Stimulated activated CD8-positive, alpha-beta memory T cell treated with anti-CD3 and anti-CD28 coated beads, Interleukin-4, amount 100 ng/mL, for 1 hour (primary cell): ENCODE results near the gene VSTM4.

ENCODE experiments used
- DNase-seq, 2 donors: peaks; one replicate each; pipeline ENCODE4 v3.0.0-alpha.2; 2020; ENCODE audit warnings: low read depth in 2 of 2, low spot score in 1 of 2

Gene VSTM4

DNA sequence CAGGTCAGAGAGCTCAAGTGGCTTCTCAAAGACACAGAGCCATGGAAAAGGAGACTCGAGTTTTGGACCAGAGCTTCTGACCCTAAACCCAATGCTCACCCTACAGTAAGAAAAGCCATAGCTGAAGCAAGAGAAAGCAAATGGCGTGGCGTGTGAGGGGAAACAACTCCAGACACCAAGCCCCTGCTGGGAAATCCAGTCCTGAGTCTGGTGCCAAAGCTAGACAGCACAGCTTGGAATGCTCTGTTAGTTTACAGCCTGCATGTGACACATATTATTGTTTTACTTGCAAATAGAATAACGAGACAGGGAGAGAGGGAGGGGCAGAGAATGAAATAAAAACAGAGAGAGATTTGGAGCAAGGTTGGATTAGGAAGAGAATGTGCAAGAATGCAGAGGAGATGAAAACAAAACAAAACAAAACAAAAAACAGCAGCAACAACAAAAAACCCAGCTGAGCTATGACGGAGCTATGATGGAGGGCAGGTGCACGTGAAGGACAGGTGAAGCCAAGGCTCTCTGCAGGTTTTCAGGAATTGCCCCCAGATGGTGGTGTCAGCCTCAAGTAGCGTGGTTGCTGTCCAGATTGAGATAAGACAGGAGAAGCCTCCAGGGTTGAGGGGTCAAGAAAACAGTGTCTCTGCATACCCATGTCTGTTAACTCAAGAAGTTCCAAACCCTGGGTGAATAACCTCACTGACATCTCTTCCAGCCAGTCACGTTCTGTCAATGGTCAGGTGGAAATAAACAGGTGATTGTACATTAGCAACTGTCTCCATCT lies 105.9 kb downstream of the VSTM4 start:
- no peak for DNase-seq

DNA sequence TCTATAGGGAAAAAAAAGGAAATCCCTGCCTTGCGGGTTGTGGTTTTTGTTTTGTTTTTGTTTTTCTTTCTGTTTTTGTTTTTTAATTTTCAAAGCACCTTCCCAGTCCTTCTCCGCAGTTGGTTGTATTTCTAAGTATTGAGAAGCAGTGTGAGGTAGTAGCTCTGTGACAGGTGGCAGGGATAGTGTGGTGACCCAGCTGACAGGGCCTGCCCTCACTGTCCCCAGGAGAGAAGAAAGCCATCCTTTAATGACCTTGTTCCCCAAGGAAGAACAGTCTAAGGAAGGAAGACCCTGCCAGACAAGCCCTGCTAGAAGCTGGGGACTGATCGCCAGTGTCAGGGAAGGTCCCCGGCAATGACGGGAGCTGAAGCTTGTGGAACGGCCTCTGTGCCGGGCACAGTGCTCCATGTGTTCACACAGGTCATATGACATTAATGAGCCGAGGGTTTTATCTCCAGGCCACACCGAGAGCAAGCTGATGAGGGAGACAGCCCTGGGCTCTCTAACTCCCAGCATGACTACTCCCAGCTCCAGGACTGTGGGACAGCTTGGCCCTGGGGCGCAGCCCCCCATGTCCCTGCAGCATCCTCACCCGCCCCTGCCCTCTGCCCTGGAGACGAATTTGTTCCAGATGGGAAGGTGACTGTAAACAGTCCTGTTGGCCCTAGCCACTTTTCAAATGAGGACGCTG lies 106.7 kb downstream of the VSTM4 start:
- no peak for DNase-seq

DNA sequence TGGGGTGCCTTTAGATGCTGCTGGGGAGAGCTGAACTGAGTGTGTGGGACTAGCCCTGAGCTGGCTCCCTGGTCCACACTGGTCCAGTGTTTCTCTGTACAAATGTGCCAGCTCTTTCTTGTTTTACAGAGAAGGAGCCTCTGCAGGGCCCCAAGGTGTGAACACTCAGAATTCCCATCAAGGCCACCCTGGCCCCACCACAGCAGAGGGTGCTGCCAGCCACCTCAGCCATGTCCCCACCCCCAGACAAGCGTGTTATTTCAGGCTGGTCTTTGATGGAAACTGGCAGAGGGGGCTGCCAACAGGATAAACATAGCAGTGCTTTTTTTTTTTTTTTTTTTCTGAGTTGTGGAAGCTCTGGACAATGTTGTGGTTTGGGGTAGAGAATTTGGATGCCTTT lies 107.2 kb downstream of the VSTM4 start:
- no peak for DNase-seq

DNA sequence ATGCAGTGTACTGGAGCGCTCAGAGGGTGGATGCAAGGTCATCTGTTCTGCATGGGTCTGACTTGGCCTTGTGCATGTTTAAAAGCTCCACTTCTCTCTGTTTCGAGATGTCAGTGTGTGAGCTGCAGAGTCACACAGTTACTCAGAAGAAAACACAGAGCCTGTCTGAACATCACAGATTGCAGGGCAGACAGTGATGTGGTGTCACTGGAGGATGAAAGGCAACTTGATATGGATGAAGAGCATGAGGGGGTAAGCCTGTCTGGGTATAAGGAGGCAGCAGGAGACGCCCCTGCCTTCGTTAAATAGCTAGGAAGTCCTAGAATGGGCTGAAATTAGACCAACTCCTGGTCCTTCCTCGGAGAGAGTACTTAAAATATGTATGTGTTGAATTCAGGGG lies 108.2 kb downstream of the VSTM4 start:
- DNase-seq, result no peak

DNA sequence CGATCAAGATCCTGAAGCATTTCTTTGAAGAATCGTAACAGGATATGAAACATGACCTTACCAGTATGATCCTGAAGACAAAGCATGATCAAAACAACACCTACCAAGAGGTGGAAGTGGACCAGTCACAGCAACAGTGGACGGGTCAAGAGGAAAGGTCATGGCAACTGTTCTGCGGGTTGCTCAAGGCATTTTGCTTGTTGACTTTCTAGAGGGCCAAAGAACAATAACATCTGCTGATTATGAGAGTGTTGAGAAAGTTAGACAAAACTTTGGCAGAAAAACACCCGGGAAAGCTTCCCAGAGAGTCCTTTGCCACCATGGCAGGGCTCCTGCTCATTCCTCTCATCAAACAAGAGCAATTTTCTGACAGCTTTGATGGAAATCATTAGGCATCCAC lies 110.1 kb downstream of the VSTM4 start:
- no peak for DNase-seq

DNA sequence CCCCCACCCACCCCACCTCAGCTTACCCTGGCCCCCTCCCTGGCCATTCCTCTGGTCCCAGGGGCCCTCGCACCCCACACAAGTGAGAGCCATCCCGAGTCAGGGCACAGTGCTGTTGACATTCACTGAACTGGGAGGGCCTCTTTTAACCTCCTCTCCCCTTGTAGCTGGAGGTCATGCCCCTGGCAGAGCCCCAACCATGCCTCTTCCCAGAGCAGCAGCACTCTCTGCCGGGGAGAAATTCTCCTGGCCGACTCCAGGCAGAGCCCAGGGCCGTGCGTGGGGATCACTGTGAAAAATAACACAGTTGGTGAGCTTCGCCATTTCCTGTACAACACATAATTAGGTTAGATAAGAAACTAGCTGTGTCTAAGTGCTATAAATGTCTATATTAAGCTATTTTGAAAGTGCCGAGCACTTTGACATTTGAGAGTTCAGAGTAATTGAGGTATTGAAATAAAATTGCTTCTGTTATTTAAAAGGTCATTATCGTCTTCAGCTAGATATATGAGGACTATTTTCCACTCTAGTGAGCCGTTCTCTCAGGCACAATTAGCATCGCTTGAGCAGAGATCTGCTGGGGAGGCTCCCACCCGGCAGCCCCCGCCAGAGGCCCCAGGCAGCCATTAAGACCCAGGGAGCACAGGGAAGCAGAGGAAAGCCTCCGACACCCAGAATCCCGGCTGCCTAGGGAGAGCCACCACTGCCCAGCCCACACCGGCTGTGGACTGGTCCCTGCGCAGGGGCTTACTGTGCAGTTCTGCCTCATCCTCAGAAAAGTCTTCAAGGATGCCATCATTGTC lies 113.3 kb downstream of the VSTM4 start:
- no peak for DNase-seq

DNA sequence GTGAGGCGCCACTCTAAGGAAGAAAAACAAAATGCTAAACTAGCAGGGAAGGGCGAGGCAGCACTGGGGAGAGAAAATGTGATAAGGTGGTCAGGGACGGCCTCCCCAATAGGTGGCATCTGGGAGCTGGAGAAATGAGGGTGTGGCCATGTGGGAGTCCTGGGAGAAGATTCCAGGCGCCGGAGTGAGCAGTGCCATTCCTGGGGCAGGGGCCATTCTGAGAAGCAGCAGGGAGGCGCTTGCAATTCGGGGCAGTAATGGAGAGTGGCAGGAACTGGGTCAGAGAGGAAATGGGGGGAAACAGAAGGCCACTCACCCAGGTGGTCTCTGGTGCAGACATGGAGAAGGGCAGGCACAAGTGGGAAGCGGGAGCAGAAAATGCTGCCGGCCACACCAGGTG lies 113.9 kb downstream of the VSTM4 start:
- DNase-seq, result no peak

DNA sequence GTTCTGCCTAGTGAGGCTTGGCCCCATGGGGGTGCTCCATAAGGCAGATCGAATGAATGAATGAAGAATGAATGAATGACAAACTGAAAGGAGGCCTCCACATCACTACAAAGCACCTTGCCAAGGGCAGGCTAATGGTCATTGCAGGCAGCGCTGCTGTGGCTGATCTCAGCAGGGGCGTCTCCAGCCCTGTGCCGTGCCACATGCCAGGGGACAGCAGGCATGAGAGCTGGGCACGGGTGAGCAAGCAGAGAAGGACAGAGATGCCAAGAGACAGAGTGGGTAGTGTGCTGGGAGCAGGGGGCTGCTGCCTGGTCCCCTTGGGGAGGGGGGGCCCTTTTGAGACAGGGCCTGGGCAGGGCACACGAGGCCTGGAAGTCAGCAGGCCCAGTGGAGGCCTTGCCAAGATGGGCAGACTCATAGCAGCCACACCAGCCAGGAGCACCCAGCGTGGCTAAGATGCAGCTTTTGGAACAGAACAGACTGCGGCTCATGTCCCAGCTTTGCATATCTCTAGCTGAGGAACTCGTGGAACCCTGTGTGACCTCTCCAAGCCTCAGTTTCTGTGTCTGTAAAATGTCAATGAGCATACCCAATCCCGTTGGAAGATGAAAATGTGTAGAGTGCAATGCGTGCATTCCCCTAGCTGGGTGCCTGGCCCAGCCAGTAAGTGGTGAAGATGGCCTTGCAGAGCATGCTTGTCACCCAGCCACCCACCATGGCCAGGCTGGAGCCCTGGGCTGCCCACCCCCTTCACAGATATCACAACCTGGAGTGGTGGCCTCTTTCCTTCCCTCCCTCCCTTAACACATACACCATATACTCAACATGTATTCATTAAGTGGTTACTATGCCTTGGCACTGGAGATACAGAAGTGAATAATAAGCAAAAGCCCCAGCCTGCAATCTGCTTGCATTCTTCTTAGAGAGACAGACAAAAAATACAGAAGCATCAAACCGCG lies 114.6 kb downstream of the VSTM4 start:
- no peak for DNase-seq

DNA sequence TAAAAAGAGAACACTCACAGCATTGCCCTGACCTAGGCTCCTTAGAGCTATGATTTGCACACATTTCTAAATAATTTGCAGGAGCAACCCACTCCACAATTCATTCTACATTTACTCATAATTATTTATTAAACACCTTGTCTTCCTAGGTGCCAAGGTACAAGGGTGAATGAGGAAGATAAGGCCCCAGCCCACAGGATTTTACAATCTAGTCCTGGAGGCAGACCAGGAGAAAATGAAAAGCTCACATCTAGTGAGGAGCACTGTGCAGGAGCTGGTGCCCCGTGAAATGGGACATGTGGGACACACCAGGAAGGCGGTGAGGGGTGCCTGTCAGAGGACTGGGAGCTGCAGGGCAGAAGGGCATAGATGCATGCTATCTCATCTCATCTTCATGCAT lies 116.0 kb downstream of the VSTM4 start:
- DNase-seq, result no peak

DNA sequence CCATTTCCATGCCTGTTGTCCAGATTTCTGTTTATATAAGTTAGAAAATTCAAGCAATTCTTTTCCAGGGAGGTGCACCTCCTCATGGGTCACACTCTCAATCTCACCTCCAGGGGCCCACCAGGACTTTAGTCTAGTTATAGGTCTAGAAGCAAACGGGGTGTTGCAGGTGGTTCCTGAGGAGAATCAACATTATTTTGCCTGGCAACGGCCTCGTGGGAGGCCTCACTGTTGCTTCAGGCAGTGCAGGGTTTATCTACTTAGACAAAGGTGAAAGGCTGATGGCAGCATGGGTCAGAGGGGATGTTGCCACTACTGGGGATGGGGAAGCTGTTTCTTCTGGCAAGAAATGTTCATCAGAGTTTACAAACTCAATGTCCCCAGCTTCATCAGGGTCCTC lies 119.0 kb downstream of the VSTM4 start:
- DNase-seq, result no peak

DNA sequence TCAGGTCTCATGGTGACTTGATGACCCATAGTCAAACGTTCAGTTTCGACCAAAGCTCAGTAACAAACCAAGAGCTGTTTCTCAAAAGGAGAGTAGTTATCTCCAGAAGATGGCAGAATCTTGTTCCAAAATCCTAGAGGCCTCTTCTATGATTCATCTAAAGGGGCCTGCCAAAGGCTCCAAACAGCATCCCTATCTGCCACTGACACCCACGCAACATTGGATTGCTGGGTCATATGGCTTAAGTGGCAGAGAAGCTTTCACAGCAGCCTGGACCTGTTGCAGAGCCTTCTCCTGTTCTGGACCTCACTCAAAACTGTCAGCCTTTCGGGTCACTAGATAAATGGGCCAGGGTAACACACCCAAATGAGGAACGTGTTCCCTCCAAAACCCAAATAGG lies 121.7 kb downstream of the VSTM4 start:
- DNase-seq, result no peak

DNA sequence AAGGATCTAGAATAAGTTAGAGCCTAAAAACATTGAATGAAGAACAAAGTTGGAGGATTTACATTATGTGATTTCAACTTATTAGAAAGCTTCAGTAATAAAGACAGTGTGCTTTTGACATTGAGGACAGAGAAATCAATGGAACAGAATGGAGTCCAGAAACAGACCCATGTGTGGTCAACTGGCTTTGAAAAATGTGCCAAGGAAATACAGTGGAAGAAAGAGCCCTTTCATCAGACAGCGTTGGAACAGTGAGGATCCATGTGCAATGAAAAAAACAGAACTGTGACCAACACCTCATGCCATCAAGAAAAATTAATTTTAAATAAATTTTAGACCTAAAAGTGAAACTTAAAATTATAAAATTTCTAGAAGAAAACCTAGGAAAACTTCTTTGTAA lies 125.1 kb downstream of the VSTM4 start:
- no peak for DNase-seq

DNA sequence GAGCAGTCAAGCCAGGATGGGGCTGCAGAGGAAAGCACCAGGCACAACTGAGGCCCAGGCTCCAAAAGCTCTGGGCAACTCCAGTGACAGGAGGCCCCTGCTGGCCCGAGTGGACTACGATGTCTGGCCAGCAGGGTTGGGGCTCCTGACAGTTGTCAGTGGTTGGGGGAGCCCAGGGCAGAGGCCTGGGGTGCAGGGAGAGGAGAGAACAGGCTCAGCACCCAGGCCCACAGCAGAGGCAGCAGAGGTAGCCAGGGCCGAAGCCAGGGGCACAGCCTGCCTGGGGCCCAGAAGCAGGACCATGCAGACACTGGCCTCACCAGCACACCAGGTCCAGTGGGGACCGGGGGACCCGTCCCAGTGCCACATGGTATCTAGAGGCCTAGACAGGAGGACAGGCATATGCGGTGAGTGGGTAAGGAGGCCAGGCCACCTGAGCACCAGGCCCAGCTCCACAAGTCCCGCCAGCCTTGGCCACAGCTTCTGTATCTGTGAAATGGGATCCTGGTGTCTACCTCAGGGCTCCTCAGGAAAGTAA lies 129.6 kb downstream of the VSTM4 start:
- no peak for DNase-seq

DNA sequence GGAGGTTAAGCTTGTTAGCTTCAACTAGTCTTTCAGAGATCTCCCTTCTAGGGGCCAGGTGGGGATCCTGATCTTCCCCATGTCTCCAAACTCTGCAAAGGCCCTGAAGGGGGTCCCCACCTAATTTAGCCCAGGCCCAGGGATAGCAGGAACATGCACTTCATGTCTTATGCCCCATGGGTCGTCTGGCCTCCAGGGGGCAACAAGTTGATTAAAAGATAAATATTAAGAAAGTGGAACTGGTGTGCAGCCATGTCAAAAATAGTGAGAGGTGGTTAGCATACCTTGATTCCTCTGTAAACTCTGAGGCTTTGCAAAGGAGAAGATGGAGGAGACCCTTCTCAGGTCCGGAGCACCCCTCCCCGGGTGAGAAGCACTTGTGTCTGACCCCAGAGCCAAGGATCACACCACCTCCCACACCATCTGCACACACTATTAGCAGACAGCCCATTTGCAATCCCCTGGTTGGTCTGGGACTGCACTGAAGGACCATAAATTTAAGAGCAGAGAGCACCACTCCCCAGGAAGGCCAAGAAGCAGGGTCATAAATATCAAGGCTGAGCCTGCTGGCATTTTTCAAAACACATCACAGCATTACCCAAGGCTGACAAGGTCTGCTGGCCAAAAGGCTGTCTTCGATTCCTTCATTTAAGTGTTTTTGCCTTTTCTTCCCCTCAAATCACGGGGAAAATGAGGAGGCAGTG lies 131.5 kb downstream of the VSTM4 start:
- DNase-seq, result no peak

DNA sequence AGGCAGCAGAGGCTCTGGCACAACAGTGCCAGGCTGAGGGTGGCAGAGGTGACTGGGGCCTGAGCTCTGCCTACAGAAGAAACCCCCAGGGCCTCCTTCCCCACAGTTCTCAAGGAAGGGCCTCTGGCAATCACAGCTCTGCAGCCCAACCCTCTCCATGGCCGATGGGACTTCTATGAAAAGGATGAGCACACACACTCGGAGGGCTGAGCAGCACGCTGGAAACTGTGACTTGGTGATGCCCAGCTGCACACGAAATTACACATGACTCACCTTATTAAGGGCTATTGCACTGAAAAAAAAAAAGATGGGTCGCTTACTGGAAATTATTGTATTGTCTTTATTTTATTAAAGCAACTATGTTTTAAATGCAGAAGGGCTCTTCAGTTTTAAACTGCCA lies 132.7 kb downstream of the VSTM4 start:
- no peak for DNase-seq

DNA sequence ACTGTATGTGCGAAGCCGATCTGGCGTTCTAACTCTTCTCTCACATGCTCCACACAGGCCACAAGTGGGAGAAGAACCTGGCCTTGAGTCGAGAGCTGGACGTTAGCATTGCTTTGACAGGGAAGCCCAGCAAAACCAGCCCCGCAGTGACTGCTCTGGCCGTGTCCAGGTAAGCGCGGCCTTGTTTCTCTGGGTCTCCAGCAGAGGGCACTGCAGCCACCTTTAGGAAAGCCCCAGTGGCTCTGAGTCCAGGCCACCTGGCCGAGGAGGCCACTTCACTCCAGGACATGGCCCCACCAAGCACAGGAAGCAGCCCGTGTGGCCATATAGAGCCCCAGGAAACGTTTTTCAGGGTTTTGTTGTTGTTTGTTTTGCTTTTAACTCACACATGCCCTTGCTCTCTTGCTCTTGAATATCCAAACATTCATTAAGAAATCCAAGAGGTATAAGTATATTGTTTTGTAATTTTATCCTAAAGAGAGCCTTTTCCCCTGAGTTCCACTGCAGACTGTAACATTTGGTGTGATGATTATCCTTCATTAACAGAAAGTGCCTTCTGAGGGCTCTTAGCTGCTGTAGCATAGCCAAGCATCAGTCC lies 133.9 kb downstream of the VSTM4 start:
- no peak for DNase-seq

DNA sequence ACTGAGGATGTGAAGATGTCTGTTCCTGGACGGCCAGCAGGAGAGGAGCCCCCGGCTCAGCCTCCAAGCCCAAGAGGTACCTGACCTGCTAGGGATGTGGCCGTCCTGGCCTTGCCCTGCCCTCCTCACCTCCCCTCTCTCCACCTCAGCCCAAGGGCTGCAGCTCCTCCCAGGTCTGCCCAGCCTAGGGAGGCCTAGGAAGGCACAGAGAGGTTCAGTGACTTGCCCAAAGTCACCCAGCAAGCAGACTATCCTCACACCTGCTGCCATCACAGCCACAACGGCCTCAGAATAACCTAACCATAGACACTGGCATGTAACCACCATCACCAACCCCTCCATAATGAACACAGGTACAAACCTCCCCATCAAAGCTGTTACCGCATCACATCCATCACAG lies 137.0 kb downstream of the VSTM4 start:
- no peak for DNase-seq

DNA sequence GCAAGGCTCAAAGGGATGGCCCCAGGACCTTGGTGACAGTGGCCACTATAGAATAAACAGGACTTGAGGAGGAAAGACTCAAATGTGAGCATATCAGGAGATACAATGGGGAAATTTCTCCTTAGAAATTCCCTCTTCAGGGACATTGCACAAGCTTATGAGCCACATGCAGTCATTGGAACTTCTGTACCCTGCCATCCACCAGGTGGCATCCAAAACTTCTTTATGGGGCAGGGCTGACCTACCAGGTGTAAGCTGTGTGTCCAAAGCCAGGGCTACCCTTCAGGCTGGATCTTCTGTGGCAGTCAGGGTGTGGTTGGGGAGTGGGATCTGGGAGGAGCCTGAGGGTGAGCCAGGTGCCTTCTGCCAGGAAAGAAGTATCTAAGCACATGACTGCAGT lies 139.1 kb downstream of the VSTM4 start:
- no peak for DNase-seq

DNA sequence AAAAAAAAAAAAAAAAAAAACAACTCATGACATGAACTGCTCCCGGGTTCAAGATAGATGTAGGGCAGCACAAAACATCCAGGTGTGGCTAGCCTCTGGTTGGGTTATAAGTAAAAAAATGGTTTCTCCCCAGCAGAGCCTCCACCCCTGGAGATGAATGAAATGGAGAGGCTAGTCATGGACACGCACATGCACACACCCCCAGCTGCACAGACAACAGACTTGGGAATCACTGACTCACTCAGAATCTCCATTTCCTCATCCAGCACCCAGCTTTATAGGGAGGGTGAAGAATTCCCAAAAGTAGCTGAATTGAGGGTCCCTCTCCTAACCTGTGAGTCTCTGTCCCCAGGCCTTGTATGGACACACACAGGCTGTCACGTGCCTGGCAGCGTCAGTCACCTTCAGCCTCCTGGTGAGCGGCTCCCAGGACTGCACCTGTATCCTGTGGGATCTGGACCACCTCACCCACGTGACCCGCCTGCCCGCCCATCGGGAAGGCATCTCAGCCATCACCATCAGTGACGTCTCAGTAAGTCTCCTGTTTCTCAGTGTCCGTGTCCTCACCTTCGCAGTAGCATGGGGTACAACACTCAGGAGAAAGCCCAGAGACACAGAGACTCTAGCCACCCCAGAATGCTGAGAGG lies 140.7 kb downstream of the VSTM4 start:
- DNase-seq, result no peak
